ENCODE data around the gene CEP152.
A peak's percentile ranks its signal among the peaks of the same experiment; 100 is the strongest.

The CEP152 gene

GRCh38 chr15:48765022-48765421, 45.8 kb downstream of the CEP152 start:
- DNase-seq (ENCODE audit: low read depth): no peak

- DNase-seq (ENCODE audit: low read depth): no peak
These were observed 49.3 kb downstream of the CEP152 start for GRCh38 chr15:48761393-48762158.

- DNase-seq (ENCODE audit: low read depth): peak; percentile 47
These were observed 50.9 kb downstream of the CEP152 start for GRCh38 chr15:48759921-48760320.

GRCh38 chr15:48757661-48758060, 53.2 kb downstream of the CEP152 start:
- no peak for DNase-seq (ENCODE audit: low read depth)

- DNase-seq (ENCODE audit: low read depth): no peak
These were observed 56.9 kb downstream of the CEP152 start for GRCh38 chr15:48754011-48754410.

GRCh38 chr15:48751595-48751994, 59.3 kb downstream of the CEP152 start:
- DNase-seq (ENCODE audit: low read depth): no peak

GRCh38 chr15:48748535-48748934, 62.3 kb downstream of the CEP152 start:
- DNase-seq (ENCODE audit: low read depth): peak; percentile 58

- DNase-seq (ENCODE audit: low read depth): no peak
These were observed 77.3 kb downstream of the CEP152 start for GRCh38 chr15:48733615-48734014.

- no peak for DNase-seq (ENCODE audit: low read depth)
These were observed 80.4 kb downstream of the CEP152 start for GRCh38 chr15:48730506-48730905.

GRCh38 chr15:48723969-48724368, 86.9 kb downstream of the CEP152 start:
- DNase-seq (ENCODE audit: low read depth): no peak

GRCh38 chr15:48722764-48723661, 87.9 kb downstream of the CEP152 start:
- peak; percentile 83 for DNase-seq (ENCODE audit: low read depth)

GRCh38 chr15:48721061-48721810, 89.6 kb downstream of the CEP152 start:
- no peak for DNase-seq (ENCODE audit: low read depth)

- peak; percentile 19 for DNase-seq (ENCODE audit: low read depth)
These were observed 90.2 kb downstream of the CEP152 start for GRCh38 chr15:48720646-48721045.

- no peak for DNase-seq (ENCODE audit: low read depth)
These were observed 91.2 kb downstream of the CEP152 start for GRCh38 chr15:48719668-48720067.

- peak; percentile 38 for DNase-seq (ENCODE audit: low read depth)
These were observed 92.2 kb downstream of the CEP152 start for GRCh38 chr15:48718646-48719045.

GRCh38 chr15:48717458-48717857, 93.4 kb downstream of the CEP152 start:
- DNase-seq (ENCODE audit: low read depth): peak; percentile 47

- no peak for DNase-seq (ENCODE audit: low read depth)
These were observed 98.3 kb downstream of the CEP152 start for GRCh38 chr15:48712546-48712945.

- DNase-seq (ENCODE audit: low read depth): peak; percentile 42
These were observed 99.8 kb downstream of the CEP152 start for GRCh38 chr15:48710952-48711495.

- no peak for DNase-seq (ENCODE audit: low read depth)
These were observed 102.2 kb downstream of the CEP152 start for GRCh38 chr15:48708641-48709040.

GRCh38 chr15:48705381-48705780, 105.5 kb downstream of the CEP152 start:
- no peak for DNase-seq (ENCODE audit: low read depth)

GRCh38 chr15:48703544-48703943, 107.3 kb downstream of the CEP152 start:
- peak; percentile 79 for DNase-seq (ENCODE audit: low read depth)

Measured in iris pigment epithelial cell (primary cell).